Anterior cingulate cortex (tissue), 58 donors: ENCODE measurements around the gene ANGPTL3.
"Not testable (repeated sequence)": the region's sequence is repeated elsewhere in the genome, so short reads cannot be mapped to it uniquely, and the experiment has no call there.

Experiments
- DNase-seq, 58 donors: peaks; one replicate each; lab custom pipeline; 2025; lab: John Stamatoyannopoulos, UW

Gene ANGPTL3, protein sequence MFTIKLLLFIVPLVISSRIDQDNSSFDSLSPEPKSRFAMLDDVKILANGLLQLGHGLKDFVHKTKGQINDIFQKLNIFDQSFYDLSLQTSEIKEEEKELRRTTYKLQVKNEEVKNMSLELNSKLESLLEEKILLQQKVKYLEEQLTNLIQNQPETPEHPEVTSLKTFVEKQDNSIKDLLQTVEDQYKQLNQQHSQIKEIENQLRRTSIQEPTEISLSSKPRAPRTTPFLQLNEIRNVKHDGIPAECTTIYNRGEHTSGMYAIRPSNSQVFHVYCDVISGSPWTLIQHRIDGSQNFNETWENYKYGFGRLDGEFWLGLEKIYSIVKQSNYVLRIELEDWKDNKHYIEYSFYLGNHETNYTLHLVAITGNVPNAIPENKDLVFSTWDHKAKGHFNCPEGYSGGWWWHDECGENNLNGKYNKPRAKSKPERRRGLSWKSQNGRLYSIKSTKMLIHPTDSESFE

DNA sequence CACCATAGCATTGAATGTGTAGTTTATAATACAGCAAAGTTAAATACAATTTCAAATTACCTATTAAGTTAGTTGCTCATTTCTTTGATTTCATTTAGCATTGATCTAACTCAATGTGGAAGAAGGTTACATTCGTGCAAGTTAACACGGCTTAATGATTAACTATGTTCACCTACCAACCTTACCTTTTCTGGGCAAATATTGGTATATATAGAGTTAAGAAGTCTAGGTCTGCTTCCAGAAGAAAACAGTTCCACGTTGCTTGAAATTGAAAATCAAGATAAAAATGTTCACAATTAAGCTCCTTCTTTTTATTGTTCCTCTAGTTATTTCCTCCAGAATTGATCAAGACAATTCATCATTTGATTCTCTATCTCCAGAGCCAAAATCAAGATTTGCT lies at the start of gene ANGPTL3:
TSS of gene ANGPTL3 (plus strand) at position 240 of the 400 bp plus-strand sequence. CDS start at position 287, 47 bp downstream.
- DNase-seq = no peak

DNA sequence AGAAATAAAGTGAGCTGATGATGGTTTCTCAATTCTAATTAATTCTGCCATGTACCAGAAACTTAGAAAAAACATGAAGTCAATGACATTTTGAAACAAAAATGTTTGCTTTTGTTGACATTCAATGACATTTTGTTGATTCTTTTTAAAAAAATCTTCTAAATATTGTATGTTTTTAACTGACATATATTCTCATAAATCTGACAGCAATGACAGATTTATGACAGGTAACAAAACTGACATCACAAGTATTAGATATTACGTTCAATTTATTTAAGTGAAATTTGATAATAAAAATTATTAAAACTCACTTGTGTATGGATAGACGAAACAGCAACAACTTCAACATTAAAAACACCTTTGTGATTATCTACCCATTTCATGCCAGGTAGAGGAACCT lies 36.0 kb upstream of the ANGPTL3 start:
- no peak for DNase-seq

DNA sequence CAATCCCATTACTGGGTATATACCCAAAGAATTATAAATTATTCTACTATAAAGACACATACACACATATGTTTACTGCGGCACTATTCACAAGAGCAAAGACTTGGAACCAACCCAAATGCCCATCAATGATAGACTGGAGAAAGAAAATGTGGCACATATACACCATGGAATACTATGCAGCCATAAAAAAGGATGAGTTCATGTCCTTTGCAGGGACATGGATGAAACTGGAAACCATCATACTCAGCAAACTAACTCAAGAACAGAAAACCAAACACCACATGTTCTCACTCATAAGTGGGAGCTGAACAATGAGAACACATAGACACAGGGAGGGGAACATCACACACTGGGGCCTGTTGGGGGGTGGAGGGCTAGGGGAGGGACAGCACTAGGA lies 30.1 kb upstream of the ANGPTL3 start:
- not testable (repeated sequence) for DNase-seq

DNA sequence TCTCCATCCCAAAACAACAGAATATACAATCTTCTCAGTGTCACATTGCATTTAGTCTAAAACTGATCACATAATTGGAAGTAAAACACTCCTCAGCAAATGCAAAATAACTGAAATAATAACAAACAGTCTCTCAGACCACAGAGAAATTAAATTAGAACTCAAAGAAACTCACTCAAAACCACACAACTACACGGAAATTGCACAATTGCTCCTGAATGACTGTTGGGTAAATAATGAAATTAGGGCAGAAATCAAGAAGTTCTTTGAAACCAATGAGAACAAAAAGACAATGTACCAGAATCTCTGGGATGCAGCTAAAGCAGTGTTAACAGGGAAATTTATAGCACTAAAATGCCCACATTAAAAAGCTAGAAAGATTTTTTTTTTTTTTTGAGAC lies 29.4 kb upstream of the ANGPTL3 start:
- DNase-seq = not testable (repeated sequence)

DNA sequence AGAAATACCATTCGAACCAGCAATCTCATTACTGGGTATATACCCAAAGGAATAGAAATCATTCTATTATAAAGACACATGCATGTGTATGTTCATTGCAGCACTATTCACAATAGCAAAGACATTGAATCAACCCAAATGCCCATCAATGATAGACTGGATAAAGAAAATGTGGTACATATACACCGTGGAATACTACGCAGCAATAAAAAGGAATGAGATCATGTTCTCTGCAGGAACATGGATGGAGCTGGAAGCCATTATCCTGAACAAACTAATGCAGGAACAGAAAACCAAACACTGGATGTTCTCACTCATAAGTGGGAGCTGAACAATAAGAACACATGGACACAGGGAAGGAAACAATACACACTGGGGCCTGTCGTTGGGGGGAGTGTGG lies 25.8 kb upstream of the ANGPTL3 start:
- DNase-seq = not testable (repeated sequence)

DNA sequence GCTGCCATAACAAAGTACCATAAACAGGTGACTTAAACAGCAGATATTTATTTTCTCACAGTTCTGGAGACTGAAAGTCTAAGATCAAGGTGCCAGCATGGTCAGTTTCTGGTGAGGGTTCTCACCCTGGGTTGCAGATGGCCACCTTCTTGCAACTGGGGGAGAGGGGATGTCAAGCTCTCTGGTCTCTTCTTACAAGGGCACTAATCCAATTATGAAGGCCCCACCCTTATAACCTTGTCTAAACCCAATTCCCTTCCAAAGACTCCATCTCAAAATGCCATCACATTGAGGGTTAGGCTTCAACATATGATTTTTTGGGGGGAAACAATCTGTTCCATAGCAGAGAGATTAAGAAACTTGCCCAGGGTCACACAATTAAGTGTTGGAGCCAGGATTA lies 24.8 kb upstream of the ANGPTL3 start:
- no peak for DNase-seq

DNA sequence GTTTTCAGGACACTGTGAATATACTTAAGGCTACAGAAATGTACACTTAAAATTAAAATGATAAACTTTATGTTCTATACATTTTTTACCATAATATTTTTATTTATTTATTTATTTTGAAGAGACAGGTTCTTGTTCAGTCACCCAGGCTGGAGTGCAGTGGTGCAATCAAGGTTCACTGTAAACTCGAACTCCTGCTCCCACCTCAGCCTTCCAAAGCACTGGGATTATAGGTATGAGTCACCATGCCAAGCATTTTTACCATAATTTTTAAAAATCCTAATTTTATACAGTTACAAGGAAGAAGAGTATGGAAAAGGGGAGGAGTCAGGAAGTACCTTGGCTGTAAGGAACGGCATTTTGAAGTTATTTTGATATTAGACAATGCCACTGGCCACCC lies 23.6 kb upstream of the ANGPTL3 start:
- DNase-seq = no peak

DNA sequence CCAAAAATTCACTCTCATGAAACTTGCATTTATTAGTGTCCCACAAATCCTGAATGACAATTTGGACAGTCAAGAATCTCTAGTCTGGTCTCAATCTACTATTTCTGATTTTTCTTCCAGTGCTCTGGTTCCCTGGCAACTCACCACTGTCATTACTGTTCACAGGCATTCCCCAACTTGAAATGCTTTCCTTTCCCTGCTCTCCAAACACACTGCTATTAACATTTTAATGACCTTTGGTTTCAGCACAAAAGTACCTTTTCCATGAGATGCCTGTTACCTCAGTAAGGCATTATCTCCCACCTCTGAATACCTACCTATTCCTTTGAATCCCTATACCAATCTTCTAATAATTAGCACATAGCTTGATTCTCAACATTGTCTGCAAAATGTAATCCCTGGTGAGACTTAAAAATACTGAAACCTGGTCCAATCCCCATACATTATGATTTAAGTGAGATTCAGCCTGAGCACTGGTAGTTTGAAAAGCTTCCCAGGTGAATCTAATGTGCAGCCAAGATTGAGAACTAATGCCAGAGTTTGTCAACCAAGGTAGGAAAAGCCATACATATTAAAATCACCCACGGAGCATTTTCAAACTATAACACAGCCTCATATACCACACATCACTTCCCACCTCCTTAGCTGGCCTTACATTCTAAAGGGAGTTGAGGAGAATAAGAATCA lies 11.7 kb upstream of the ANGPTL3 start:
- DNase-seq = no peak

DNA sequence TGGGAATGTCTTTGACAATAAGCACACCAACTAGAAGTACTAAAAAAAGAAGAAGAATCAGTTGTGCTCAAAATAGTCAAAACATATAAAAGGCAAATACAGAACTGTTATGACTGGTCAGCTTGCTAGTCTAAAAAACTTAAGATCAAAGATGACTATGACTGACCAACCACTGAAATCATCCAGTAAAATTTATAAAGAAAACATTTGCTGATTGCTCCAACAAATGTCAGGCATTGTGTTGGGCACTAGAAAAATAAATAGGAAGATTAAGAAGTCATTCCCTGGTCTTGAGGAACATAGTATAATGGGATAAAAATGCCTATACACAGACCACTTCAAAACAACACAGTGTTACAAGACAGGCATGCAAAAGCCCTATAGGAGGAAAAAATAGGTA lies 9.3 kb upstream of the ANGPTL3 start:
- DNase-seq = no peak

DNA sequence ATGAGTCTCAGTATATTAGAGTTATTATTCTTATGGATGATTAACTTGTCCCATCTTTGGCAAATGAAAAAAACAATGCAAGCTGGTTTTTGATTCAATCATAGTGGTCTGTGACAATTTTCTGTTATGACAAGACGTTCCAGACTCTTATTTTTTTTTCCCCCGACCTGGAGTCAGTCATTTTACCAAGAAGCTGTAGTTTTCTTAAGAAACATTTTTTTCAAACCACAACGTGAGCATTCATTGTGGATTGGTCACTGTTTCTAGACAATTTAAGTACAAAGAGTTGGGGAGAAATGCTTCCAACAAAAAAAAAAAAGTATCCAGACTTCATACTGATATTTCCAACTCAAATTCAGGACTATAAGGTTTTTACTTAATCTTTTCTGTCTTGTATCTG lies 8.0 kb upstream of the ANGPTL3 start:
- no peak for DNase-seq

DNA sequence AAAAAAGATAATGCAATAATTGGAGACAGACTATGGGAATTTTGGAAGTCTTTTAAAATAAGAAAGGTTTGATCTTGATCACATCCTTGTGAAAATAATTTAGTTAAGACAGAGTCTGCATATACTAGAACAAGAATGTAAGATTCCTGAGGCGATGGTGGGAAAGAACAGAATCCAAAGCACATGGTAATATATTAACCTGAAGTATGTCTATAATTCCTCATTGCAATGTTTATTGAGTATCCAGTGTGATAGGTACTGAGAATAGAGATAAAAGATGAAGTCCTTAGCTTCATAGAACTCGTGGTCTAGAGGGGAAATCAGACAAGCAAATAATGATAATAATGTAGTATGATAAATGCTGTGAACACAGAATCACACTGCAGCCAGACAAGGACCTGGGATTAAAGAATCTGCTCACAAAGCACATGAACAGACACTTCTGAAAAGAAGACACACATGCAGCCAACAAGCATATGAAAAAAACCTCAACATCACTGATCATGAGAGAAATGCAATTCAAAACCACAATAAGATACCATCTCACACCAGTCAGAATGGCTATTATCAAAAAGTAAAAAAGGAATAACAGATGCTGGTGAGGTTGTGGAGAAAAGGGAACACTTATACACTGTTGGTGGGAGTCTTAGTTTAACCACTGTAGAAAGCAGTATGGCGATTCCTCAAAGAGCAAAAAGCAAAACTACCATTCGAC lies 6.9 kb upstream of the ANGPTL3 start:
- no peak for DNase-seq

DNA sequence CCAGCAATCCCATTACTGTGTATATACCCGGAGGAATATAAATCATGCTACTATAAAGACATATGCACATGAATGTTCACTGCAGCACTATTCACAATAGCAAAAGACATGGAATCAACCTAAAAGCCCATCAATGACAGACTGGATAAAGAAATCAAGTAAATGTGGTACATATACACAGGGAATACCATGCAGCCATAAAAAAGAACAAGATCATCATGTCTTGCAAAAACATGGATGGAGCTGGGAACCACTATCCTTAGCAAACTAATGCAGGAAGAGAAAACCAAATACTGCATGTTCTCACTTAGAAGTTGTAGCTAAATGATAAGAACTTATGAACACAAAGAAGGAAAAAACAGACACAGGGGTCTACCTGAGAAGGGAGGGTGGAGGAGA lies 6.4 kb upstream of the ANGPTL3 start:
- no peak for DNase-seq

DNA sequence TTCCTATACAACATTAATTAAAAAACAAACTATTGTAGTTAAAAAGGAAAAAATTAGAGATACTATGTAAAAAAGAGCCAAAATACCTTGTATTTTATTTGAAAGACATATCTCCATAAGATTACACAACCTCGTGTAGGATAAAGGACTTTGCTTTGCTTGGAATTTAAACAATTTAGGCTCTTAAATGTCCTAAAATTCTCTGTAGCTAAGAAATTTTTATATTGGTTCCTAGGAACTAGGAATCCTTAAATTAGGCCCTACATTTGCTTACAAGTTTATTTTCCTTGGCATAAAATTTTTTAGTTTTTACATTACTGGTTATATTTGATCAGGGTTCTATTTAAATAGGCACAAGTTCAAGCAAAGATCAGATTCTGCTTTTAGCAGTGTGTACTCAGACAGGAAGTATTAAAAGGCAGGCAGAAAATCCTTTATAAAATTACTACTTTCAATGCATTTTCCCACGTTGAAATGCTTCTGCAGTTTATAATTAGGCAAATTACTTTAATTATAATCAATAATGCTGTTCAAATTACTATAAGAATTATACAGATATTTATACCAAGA lies 3.4 kb upstream of the ANGPTL3 start:
- no peak for DNase-seq

DNA sequence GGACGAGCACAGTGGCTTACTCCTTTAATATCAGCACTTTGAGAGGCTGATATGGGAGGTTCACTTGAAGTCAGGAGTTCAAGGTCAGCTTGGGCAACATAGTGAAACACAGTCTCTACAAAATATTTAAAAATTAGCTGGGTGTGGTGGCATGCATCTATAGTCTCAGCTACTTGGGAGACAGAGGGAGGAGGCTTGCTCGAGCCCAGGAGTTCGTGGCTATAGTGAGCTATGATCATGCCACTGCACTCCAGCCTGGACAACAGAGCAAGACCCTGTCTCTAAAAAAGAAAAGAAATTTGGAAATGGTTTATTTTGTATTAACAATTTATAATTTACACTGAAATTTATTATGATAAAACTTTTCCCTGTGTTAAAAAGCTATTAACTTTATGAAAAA lies 1.7 kb upstream of the ANGPTL3 start:
- no peak for DNase-seq

DNA sequence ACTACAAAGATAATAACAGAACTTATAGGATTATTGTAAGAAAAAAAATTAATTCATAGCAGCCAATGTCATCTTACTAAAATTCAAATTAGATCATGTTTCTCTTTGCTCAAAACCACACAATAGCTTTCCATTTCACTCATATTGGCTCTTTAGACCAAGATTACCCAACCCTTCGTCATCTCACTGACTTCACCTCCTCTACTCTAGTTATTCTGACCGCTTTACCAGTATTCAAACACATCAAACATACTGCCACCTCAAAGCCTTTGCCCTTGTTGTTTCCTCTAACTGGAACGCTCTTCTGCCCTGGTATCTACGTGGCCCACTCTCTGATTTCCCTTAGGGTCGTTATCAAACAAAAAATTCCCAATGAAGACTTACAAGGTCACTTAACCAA lies 1.7 kb downstream of the ANGPTL3 start:
- DNase-seq = no peak

DNA sequence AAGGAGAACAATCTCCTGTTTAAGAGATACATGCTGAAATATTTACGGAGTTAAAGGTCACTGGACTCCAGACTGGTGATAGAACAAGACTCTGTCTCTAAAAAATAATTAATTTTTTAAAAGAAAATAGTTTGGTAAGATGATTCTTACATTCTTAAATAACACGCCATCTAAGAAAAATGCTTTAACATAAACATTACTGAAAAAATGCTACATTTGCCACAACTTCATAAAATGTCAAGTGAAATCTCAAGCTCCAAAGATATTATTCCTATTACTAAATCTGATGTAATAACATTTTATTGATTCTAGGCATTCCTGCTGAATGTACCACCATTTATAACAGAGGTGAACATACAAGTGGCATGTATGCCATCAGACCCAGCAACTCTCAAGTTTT lies 4.1 kb downstream of the ANGPTL3 start:
- DNase-seq = no peak

DNA sequence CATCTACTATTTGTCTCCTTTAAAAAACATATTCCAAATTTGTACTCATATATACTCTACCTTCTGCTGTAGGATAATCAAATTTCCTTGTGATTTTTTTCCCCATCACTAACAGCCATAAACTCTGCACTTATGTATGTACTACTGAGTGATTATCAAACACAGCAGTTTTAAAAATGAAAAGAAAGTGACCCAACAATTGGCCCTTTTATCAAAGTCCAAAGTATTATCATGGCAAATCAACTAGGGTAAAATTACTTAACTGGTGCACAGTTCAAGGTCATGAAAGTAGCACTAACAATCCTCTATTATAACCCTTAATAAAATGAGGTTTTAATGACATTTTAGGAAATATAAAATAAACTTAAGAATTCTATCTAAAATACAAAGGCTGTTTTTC lies 11.6 kb downstream of the ANGPTL3 start:
- DNase-seq = no peak

DNA sequence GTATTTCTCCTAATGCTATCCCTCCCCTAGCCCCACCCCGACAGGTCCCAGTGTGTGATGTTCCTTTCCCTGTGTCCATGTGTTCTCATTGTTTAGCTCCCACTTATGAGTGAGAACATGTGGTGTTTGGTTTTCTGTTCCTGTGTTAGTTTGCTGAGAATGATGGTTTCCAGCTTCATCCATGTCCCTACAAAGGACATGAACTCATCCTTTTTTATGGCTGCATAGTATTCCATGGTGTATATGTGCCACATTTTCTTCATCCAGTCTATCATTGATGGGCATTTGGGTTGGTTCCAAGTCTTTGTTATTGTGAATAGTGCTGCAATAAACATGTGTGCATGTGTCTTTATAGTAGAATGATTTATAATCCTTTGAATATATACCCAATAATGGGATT lies 13.3 kb downstream of the ANGPTL3 start:
- DNase-seq = not testable (repeated sequence)

DNA sequence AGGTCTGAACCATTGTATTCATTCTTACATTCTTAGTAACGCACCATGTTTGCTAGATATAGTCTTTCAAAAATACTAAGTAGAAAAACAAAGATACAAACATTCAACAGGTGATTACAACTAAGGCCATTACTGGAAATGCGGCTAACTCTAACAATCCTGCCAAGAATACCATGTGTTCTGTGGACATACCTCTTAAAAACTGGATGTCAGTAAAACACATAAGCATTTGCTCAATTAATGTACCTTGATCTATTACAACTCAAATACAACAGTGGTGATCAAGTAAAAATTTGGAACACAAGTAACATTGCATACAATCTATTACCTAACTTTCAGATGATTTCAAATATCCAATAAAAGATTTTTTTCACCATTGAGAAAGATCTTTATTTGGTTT lies 15.4 kb downstream of the ANGPTL3 start:
- DNase-seq = no peak

DNA sequence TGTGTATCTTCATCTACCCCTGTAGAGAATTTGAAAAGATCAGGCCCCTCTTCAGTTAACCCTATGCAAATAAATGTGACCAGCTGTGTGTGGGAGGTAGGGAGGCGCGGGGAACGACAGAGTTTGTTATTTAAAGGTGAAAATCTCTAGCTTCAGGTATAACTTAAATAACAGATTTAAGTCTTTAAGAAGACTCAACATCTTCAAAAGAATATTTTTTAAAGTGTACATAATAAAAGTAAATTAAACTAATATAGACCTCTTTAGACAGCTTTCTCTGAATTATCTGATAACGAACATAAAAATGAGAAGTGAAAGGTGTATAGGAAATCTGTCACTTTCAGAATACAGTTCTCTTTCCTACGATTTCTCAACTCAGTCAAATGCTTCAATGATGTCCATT lies 16.0 kb downstream of the ANGPTL3 start:
- DNase-seq = no peak

DNA sequence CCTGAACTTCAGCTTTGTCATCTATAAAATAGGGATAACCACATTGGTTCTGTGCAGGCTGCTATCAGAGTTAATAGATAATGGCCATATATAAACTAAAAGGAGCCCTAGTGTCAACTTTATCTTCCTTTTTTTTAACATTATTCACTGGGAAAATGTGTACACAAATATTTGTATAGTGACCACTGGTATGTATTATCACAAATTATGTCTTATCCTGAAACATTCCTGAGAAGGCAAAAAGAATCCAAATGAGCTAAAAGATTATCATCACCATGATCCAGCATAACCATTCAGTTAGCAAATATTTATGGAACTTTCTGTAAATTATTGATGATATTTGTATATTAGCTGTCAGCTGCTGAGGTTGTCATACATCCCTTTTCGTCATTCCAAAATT lies 16.6 kb downstream of the ANGPTL3 start:
- DNase-seq = no peak
